SK-N-SH (cell line): ENCODE data around the gene SVBP. TPM values are rescaled to one million over a fixed set of nuclear protein-coding genes. Genes with fewer than 3 reads are reported as not detected.

Experiments used
- CTCF ChIA-PET: fragments of 300-600, 350-600 bp; formaldehyde crosslinking; extraction: SDS; loops from one replicate; lab custom pipeline; 2021; lab: Yijun Ruan, JAX
- POLR2A ChIA-PET: fragments of 350-600 bp; sonication (Branson Sonifier 250); formaldehyde crosslinking; extraction: SDS; loops from one replicate; lab custom pipeline; 2020; ENCODE audit warnings: antibody characterized with exemption, inconsistent platforms; lab: Yijun Ruan, JAX
- DNase-seq: peaks from one replicate; pipeline ENCODE4 v3.0.0; 2012
- H2AFZ ChIP-seq: fragments of 200-600 bp; sonication (generic); 2 replicates; pipeline ENCODE4 v1.8.1; 2016; ENCODE audit warnings: antibody characterized with exemption, mild to moderate bottlenecking, low read depth
- H3F3A ChIP-seq: fragments of 200-600 bp; sonication (generic); replicated peaks from 2 replicates; pipeline ENCODE3; 2016; ENCODE audit warnings: antibody characterized with exemption, mild to moderate bottlenecking; ENCODE audit not compliant: insufficient read depth
- H3K27ac ChIP-seq, 2 experiments: fragments of 200-500 bp in 1 of 2; fragments of 200-600 bp in 1 of 2; sonication (Bioruptor generic) in 1 of 2; sonication (generic), shearing (Covaris generic) in 1 of 2; 2 replicates each; pipeline versions ENCODE4 v1.5.1 to v1.6.1; 2014 to 2016; ENCODE audit warnings: low read depth in 2 of 2, inconsistent platforms in 1 of 2, low read length in 1 of 2, mild to moderate bottlenecking in 1 of 2, mixed read lengths in 1 of 2
- H3K27me3 ChIP-seq: fragments of 200-600 bp; sonication (generic), shearing (Covaris generic); 2 replicates; pipeline ENCODE4 v1.6.1; 2016; ENCODE audit warnings: mixed run types; ENCODE audit not compliant: insufficient read depth
- H3K36me3 ChIP-seq, 2 experiments: fragments of 200-500 bp in 1 of 2; fragments of 200-600 bp in 1 of 2; sonication (Bioruptor generic) in 1 of 2; sonication (generic) in 1 of 2; replicated peaks in 1 of 2; 2 replicates each; pipeline versions ENCODE3 to v1.5.1; 2014 to 2016; ENCODE audit warnings: low read length in 1 of 2, mild to moderate bottlenecking in 1 of 2; ENCODE audit not compliant: insufficient read depth in 2 of 2, control insufficient read depth in 1 of 2
- H3K4me1 ChIP-seq, 2 experiments: fragments of 200-500 bp in 1 of 2; fragments of 200-600 bp in 1 of 2; sonication (Bioruptor generic) in 1 of 2; sonication (generic), shearing (Covaris generic) in 1 of 2; 2 replicates each; pipeline versions ENCODE4 v1.5.1 to v1.6.1; 2014 to 2016; ENCODE audit warnings: low read depth in 1 of 2, low read length in 1 of 2, mixed run types in 1 of 2; ENCODE audit not compliant: insufficient read depth in 2 of 2, control insufficient read depth in 1 of 2
- H3K4me2 ChIP-seq: fragments of 200-600 bp; sonication (generic), shearing (Covaris generic); 2 replicates; pipeline ENCODE4 v1.6.1; 2017; ENCODE audit warnings: mixed run types
- H3K4me3 ChIP-seq, 2 experiments: fragments of 200-500 bp in 1 of 2; fragments of 200-600 bp in 1 of 2; sonication (Bioruptor generic) in 1 of 2; sonication (generic), shearing (Covaris generic) in 1 of 2; 2 replicates each; pipeline versions ENCODE4 v1.5.1 to v1.8.1; 2014 to 2016; ENCODE audit warnings: low read depth in 2 of 2, inconsistent platforms in 1 of 2, low read length in 1 of 2, mild to moderate bottlenecking in 1 of 2, mixed read lengths in 1 of 2, moderate library complexity in 1 of 2
- H3K79me2 ChIP-seq: fragments of 200-600 bp; sonication (generic); 2 replicates; pipeline ENCODE4 v1.8.1; 2017; ENCODE audit warnings: mild to moderate bottlenecking; ENCODE audit not compliant: insufficient read depth
- H3K9ac ChIP-seq: fragments of 200-600 bp; sonication (generic); 2 replicates; pipeline ENCODE4 v1.6.1; 2017; ENCODE audit warnings: mixed run types
- H3K9me2 ChIP-seq: fragments of 200-600 bp; sonication (generic); 2 replicates; pipeline ENCODE4 v1.6.1; 2017; ENCODE audit warnings: mixed run types
- H3K9me3 ChIP-seq: fragments of 200-600 bp; sonication (generic); 2 replicates; pipeline ENCODE4 v1.6.1; 2017; ENCODE audit warnings: mixed run types, mild to moderate bottlenecking, moderate library complexity
- H4K20me1 ChIP-seq: fragments of 200-600 bp; sonication (generic); 2 replicates; pipeline ENCODE4 v1.6.1; 2017; ENCODE audit warnings: mild to moderate bottlenecking, mixed run types; ENCODE audit not compliant: insufficient read depth
- ELF1 ChIP-seq: IDR thresholded peaks from 2 replicates; pipeline ENCODE4 v1.4.0; 2012
- EP300 ChIP-seq, 2 experiments: IDR thresholded peaks; 2 replicates each; pipeline versions ENCODE4 v1.4.0 to v1.6.1; 2012; ENCODE audit warnings: borderline replicate concordance in 1 of 2, low read depth in 1 of 2, low read length in 1 of 2
- EZH2phosphoT487 ChIP-seq: fragments of 200-600 bp; sonication (generic); IDR thresholded peaks from 2 replicates; pipeline ENCODE4 v1.6.1; 2017; ENCODE audit warnings: low read depth, mixed run types, mild to moderate bottlenecking, antibody characterized with exemption, moderate library complexity, borderline replicate concordance
- FOSL2 ChIP-seq: IDR thresholded peaks from 2 replicates; pipeline ENCODE4 v1.4.0; 2012; ENCODE audit warnings: low read depth, mild to moderate bottlenecking, moderate library complexity, borderline replicate concordance
- FOXM1 ChIP-seq: IDR thresholded peaks from 2 replicates; pipeline ENCODE4 v1.4.0; 2012; ENCODE audit warnings: low read depth, mild to moderate bottlenecking
- MAX ChIP-seq: IDR thresholded peaks from 2 replicates; pipeline ENCODE4 v1.4.0; 2012; ENCODE audit warnings: low read depth
- MEF2A ChIP-seq: IDR thresholded peaks from 2 replicates; pipeline ENCODE4 v1.4.0; 2012; ENCODE audit warnings: low read depth, borderline replicate concordance
- NRF1 ChIP-seq: IDR thresholded peaks from 2 replicates; pipeline ENCODE4 v1.6.1; 2012; ENCODE audit warnings: low read depth, mild to moderate bottlenecking, low read length
- PBX3 ChIP-seq: IDR thresholded peaks from 2 replicates; pipeline ENCODE4; 2012
- POLR2AphosphoS5 ChIP-seq: IDR thresholded peaks from 2 replicates; pipeline ENCODE4 v1.6.1; 2012; ENCODE audit warnings: low read depth, low read length
- RCOR1 ChIP-seq: fragments of 150-350 bp; IDR thresholded peaks from 2 replicates; pipeline ENCODE4 v1.6.1; 2017; ENCODE audit warnings: antibody characterized with exemption, low read length
- RFX5 ChIP-seq: IDR thresholded peaks from 2 replicates; pipeline ENCODE4 v1.6.1; 2012; ENCODE audit warnings: mild to moderate bottlenecking, improper control_type of control experiment, low read length
- SMC3 ChIP-seq: IDR thresholded peaks from 2 replicates; pipeline ENCODE4 v1.6.1; 2012; ENCODE audit warnings: low read depth, low read length, improper control_type of control experiment
- TAF1 ChIP-seq: IDR thresholded peaks from 2 replicates; pipeline ENCODE4 v1.6.1; 2012; ENCODE audit warnings: low read depth, mild to moderate bottlenecking, low read length, moderate library complexity, borderline replicate concordance
- TCF12 ChIP-seq: IDR thresholded peaks from 2 replicates; pipeline ENCODE4 v1.4.0; 2012
- TEAD4 ChIP-seq: IDR thresholded peaks from 2 replicates; pipeline ENCODE4 v1.4.0; 2012; ENCODE audit warnings: mild to moderate bottlenecking, borderline replicate concordance; ENCODE audit not compliant: insufficient read depth
- WGBS: methylation state at CpG from one replicate; pipeline ENCODE4 v1.1.6; 2017; ENCODE audit warnings: low lambda C conversion rate; 5-methylcytosine and 5-hydroxymethylcytosine counted together
- polyA plus RNA-seq, 3 experiments: library from polyadenylated mRNA; depleted of rRNA; stranded (reverse); fragments of >200 nt; gene quantifications; 2 replicates each; pipeline ENCODE4 v1.2.3, GENCODE V29; 2012

The SVBP gene
- polyA plus RNA-seq, 1 of the 3 experiments (the other 2 are of a cell fraction) = 18.6 TPM

GRCh38 chr1:42845193-42845592, 28.0 kb upstream of the SVBP start:
- ChIA-PET POLR2A (interaction anchor here (3.3 kb wide), 1 partner anchor 9 kb away, joined by 26 read pairs; no protein-coding TSS in a partner anchor), CTCF (interaction anchor here (0.9 kb wide), 1 partner anchor 229 kb away, joined by 3 read pairs; no protein-coding TSS in a partner anchor)
- Histone ChIP-seq H3K27me3 (no peaks in the 10 kb centered on the region), H3K9me3 (no peaks in the 10 kb centered on the region), H4K20me1 (no peaks in the 10 kb centered on the region), H3K9ac (no peak overlapping the region), H2AFZ (no peak overlapping the region), H3F3A (no peaks in the 10 kb centered on the region), H3K4me2 (no peak overlapping the region), H3K27ac (no peak overlapping the region), H3K36me3 (peaks cover 5 to 18% of the 10 kb centered on the region in 2 experiments), H3K4me1 (peaks cover 0 to 11% of the 10 kb centered on the region in 2 experiments; a peak in 2 of 4 replicates), H3K4me3 (no peak overlapping the region), H3K79me2 (peaks cover 26% of the 10 kb centered on the region; the same call in 1 of the 2 replicates), H3K9me2 (no peaks in the 10 kb centered on the region)
- no peak for DNase-seq
- TF ChIP-seq EP300 (IDR thresholded peaks at IDR 0.05; ENCODE audit: borderline replicate concordance in 1 of 2, low read depth in 1 of 2, low read length in 1 of 2) (no peak), RFX5 (no peak), MAX (no peak), FOSL2 (no peak), MEF2A (no peak), NRF1 (no peak), TEAD4 (no peak), FOXM1 (no peak), TCF12 (no peak)
- WGBS = 59% methylated on average over 1 of the region's 1 CpG

DNA sequence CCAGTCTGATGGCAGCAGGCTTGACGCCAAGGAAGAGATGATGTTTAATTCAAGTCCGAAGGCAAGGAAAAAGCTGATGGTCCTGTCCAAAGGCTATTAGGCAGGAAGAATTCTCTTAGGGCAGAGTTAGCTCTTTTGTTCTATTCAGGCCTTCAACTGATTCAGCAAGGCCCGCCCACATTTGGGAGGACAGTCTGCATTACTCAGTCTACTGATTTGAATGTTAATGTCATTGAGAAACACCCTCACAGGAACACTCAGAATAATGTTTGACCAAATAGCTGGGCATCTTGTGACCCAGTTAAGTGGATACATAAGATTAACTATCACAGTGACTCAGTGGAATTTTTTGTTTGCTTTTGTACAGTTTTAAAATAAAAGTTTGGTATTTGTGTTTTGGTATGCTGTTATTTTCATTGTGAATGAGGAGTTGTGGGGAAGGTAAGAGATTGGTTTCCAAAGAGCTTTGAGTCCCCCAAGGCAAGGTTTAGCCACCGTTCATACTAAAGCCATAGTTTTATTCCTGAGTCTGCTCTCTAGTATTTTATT, 27.5 kb upstream of the SVBP start:
- ChIA-PET POLR2A (interaction anchor here (3.3 kb wide), 1 partner anchor 9 kb away, joined by 26 read pairs; no protein-coding TSS in a partner anchor), CTCF (interaction anchor here (0.9 kb wide), 1 partner anchor 229 kb away, joined by 3 read pairs; no protein-coding TSS in a partner anchor)
- TF ChIP-seq ELF1 (no peak), RCOR1 (no peak), EZH2phosphoT487 (no peak), TCF12 (no peak), PBX3 (no peak), FOSL2 (no peak), EP300 (IDR thresholded peaks at IDR 0.05; ENCODE audit: borderline replicate concordance in 1 of 2, low read depth in 1 of 2, low read length in 1 of 2) (no peak), TAF1 (no peak), MAX (no peak), SMC3 (no peak), POLR2AphosphoS5 (no peak)
- no peaks in the 10 kb centered on the region for H3K27me3 ChIP-seq
- peaks cover 0 to 11% of the 10 kb centered on the region in 2 experiments; a peak in 2 of 4 replicates for H3K4me1 ChIP-seq
- H4K20me1 ChIP-seq = no peaks in the 10 kb centered on the region
- DNase-seq = no peak
- H3K4me3 ChIP-seq = no peak overlapping the region
- H3K9me3 ChIP-seq = no peaks in the 10 kb centered on the region
- H2AFZ ChIP-seq = no peak overlapping the region
- H3K36me3 ChIP-seq = peaks cover 2 to 17% of the 10 kb centered on the region in 2 experiments
- H3K9ac ChIP-seq = no peak overlapping the region
- 93% methylated on average over 4 of the region's 4 CpGs for WGBS
- H3K79me2 ChIP-seq = peaks cover 24% of the 10 kb centered on the region; the same call in 1 of the 2 replicates
- no peaks in the 10 kb centered on the region for H3K9me2 ChIP-seq
- no peak overlapping the region for H3K27ac ChIP-seq
- no peaks in the 10 kb centered on the region for H3F3A ChIP-seq
- no peak overlapping the region for H3K4me2 ChIP-seq
